Measurements from ENCODE around the gene NT5DC2.

The NT5DC2 gene

GRCh38 chr3:52487788-52488691, 45.6 kb downstream of the NT5DC2 start:
- DNase-seq: no peak

DNA sequence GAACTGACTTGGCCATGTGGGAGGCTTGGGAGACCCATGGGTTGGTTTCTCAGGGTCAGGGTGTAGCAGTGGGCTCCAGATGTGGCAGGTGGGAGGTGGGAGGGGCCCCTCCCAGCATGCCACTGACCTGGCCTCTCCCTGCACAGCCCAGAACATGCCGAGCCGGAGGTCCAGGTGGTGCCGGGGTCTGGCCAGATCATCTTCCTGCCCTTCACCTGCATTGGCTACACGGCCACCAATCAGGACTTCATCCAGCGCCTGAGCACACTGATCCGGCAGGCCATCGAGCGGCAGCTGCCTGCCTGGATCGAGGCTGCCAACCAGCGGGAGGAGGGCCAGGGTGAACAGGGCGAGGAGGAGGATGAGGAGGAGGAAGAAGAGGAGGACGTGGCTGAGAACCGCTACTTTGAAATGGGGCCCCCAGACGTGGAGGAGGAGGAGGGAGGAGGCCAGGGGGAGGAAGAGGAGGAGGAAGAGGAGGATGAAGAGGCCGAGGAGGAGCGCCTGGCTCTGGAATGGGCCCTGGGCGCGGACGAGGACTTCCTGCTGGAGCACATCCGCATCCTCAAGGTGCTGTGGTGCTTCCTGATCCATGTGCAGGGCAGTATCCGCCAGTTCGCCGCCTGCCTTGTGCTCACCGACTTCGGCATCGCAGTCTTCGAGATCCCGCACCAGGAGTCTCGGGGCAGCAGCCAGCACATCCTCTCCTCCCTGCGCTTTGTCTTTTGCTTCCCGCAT, 46.4 kb downstream of the NT5DC2 start:
- no peak for DNase-seq

GRCh38 chr3:52484680-52485461, 48.8 kb downstream of the NT5DC2 start:
- no peak for DNase-seq

DNA sequence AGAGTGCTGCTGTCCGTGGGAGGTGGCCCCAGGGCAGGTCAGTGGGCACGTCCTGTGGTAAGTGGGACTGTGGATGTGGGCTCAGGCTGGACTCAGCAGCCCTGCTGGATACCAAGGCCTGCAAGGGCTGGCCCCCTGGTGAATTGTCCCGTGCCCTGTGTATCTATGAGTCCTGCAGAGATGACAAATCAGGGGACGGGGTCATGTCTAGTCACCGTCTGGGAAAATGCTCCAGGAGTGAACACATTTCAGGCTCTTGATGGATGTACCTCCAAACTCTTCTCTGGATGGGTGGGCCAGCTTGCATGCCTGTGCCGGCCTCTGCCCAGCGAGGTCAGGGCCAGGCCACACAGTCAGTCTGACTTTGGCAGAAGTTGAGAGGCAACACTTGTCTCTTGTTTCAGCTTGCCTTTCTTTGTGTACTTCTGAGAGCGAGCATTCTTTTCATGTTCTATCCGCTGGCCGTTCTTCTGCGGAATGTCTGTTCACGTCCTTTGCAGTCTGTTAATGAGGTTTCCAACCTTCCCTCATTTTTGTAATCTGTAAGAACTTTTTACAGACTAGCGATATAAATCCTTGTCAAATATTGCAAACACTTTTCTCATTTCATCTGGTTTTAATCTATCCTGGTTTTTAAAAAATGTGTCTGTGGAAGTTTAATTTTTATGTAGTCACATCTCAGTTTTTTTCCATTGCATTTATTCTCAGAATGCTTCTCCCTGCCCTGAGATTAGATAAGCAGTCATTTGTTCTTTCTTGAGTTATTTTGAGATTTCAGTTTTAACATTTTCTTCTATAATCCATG, 49.9 kb downstream of the NT5DC2 start:
- no peak for DNase-seq

DNA sequence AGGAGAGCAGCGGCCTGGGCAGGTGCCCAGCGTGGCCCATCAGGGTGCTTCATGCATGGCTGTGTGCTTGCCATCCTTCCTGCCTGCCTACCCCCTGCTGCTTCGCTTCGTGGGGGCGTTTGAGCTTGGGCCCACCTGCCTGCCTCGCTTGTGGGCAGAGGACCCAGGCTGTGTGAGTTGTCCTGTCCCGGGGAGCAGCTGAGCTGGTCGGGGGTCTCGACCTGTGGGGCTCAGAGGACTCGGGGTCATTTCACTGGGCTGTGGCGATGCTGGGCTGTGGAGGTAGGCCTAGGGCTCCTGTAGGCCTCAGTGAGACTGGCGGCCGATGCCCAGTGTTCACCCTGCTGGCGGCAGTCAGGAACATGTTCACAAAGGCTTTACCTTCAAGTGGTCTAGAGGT, 50.6 kb downstream of the NT5DC2 start:
- DNase-seq: no peak

- DNase-seq: no peak
Measured at GRCh38 chr3:52481819-52482521, 51.7 kb downstream of the NT5DC2 start.

GRCh38 chr3:52480768-52481715, 52.6 kb downstream of the NT5DC2 start:
- DNase-seq: no peak

- DNase-seq: no peak
Measured at GRCh38 chr3:52479877-52480575, 53.6 kb downstream of the NT5DC2 start.

- DNase-seq: no peak
Measured at GRCh38 chr3:52479037-52479876, 54.4 kb downstream of the NT5DC2 start.

DNA sequence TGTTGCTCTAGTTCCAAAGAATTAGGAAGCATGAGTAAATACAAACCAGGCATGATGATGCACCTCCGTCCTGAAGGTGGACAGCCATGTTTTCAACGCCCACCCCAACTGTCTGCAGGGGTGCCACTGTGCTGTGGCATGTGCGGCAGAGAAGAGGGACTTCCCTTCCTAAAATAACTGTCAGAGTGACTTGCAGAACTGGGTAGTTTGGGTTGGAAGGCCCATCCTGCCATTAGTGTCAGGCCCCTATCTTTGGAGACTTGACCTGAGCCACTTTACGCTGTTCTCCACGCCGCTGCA, 55.9 kb downstream of the NT5DC2 start:
- DNase-seq: no peak

- no peak for DNase-seq
Measured at GRCh38 chr3:52477076-52477795, 56.4 kb downstream of the NT5DC2 start.

Measured in CD4-positive, alpha-beta T cell treated with Interleukin-10 for 1 hour (primary cell).